ENCODE data around the gene HMGB3. TPM values are rescaled to one million over a fixed set of nuclear protein-coding genes. Genes with fewer than 3 reads are reported as not detected.

HMGB3 gene
- total RNA-seq, 4 donors from 2014 or later, result 2.0 to 5.3 (median 3.6) TPM

DNA sequence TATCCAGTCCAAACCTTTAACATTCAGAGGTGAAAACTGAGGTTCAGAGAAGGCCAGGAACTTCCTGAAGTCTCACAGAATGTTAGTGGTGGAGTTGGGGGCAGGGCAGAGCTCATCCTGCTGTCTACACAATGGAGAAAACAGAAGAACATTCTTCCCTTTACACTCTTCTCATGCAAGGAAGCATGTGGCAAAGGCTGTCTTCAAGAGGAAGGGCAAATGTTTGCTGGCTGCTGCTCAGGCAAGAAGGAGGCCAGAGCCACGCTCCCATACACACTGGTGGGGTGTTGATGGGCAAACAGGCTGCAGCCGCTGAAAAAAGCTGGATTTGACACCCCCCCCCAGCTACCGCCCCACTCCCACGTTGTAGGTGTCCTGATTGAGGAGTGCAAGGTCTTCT is 32.5 kb downstream of the HMGB3 start:
- ATAC-seq (ENCODE audit: low FRiP score), result no peak
- TF ChIP-seq, protein P1, sequence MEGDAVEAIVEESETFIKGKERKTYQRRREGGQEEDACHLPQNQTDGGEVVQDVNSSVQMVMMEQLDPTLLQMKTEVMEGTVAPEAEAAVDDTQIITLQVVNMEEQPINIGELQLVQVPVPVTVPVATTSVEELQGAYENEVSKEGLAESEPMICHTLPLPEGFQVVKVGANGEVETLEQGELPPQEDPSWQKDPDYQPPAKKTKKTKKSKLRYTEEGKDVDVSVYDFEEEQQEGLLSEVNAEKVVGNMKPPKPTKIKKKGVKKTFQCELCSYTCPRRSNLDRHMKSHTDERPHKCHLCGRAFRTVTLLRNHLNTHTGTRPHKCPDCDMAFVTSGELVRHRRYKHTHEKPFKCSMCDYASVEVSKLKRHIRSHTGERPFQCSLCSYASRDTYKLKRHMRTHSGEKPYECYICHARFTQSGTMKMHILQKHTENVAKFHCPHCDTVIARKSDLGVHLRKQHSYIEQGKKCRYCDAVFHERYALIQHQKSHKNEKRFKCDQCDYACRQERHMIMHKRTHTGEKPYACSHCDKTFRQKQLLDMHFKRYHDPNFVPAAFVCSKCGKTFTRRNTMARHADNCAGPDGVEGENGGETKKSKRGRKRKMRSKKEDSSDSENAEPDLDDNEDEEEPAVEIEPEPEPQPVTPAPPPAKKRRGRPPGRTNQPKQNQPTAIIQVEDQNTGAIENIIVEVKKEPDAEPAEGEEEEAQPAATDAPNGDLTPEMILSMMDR (IDR thresholded peaks at IDR 0.05), result no peak

DNA sequence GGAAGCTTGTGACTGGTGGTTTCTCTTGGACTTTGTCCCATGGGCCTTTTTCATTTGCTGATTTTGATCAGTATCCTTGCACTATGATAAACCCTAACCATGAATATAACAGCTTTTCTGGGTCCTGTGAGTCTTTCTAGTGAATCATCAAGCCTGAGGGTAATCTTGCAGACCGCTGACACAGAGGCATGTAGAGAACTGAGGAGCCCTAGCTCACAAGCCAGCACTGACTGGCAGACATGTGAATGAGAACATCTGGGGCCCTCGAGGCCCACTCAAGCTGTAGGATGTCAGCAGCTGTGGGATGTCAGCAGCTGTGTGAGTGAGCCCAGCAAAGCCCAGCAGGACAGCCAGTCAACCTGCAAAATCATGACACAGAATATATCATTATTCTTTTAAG is 36.7 kb downstream of the HMGB3 start:
- TF ChIP-seq, protein P1 (IDR thresholded peaks at IDR 0.05), result no peak
- DNase-seq (ENCODE audit: low spot score), result no peak
- no peak for ATAC-seq (ENCODE audit: low FRiP score)

More for the DNA sequence above, 32.5 kb downstream of the HMGB3 start:
- DNase-seq (ENCODE audit: low spot score), result no peak

DNA sequence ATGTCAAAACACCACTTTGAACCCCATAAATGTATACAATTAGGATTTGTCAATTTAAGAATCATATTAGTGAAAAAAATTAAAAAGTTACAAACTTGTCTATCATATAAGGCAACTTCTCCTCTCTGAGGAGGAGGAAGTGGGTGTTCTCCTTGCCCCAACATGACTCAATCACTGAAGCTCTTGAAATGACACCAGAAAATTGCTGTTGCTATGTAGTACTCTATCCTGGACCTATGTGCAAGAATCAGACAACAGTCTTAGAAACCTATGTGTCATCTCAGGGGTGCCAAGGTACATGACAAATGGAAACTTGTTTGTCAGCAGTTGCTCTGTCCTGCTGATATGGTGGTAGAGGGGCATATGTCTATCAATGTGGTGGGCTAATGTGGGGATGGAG is 47.7 kb downstream of the HMGB3 start:
- no peak for ATAC-seq (ENCODE audit: low FRiP score)
- TF ChIP-seq, protein P1 (IDR thresholded peaks at IDR 0.05), result no peak

DNA sequence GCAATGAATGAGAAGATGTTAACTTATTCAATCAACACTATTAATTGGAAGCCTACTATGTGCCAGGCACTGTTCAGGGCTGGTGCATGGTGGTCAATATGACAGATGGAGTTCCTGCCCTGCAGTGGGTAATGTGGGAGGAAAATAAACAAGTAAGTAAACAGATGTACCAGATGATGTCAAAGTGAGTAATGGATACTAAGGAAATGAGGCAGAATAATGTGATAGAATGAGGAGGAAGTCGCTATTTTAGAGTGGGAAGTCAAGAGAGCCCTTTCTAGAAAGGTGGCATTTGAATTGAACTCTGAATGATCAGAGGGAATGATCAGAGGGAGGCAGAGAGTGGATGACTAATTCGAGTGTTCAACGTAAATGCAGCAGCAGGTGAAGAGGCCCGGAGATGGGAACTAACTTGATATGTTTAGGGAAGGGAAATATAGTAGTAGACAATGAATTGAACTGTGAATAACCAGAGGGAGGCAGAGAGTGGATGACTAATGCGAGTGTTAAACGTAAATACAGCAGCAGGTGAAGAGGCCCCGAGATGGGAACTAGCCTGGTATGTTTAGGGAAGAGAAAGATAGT is 48.3 kb downstream of the HMGB3 start:
- no peak for ATAC-seq (ENCODE audit: low FRiP score)
- TF ChIP-seq, protein P1 (IDR thresholded peaks at IDR 0.05), result no peak
- DNase-seq (ENCODE audit: low spot score), result no peak

More for the DNA sequence above, 47.7 kb downstream of the HMGB3 start:
- DNase-seq (ENCODE audit: low spot score), result no peak

DNA sequence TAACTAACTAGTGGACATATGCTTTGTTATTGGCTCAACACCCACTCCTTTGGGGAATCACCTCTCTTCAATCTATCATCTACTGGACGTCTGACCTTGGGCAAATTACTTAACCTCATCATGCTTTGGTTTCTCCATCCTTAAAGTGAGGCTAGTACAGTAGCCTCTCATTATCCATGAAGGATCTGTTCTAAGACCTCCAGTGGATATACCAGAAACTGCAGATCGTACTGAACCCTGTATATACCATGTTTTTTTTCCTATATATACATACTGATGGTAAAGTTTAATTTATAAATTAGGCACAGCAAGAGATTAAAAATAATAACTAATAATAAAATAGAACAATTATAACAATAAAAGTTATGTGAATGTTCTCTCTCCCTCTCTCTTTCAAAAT is 56.2 kb downstream of the HMGB3 start:
- DNase-seq (ENCODE audit: low spot score) (no peak), ATAC-seq (ENCODE audit: low FRiP score) (no peak)
- TF ChIP-seq, protein P1 (IDR thresholded peaks at IDR 0.05), result no peak

Small RNA genes within 50 kb of the gene (small RNA-seq; reads per million reads assigned to genes)
- gene RNA5SP525 (not detected), gene RNU6-383P (not detected), gene RPL12P50 (not detected)

Other genes starting within 250 kb of the HMGB3 start
- gene CD99L2, start 84.7 kb upstream of the HMGB3 start, total RNA-seq, result 10 to 100 TPM; 49.7 to 78.7 (median 58.1) TPM
- not detected for gene GPR50, start 193.2 kb downstream of the HMGB3 start, total RNA-seq

Measured in omental fat pad (tissue), 4 donors.